Heart right ventricle (tissue), 16 donors: ENCODE results near the gene SLC16A3. TPM values are rescaled to one million over a fixed set of nuclear protein-coding genes. Genes with fewer than 3 reads are reported as not detected.
A peak's percentile ranks its signal among the peaks of the same experiment; 100 is the strongest.

Experiments
- ATAC-seq, 8 donors: fragments of 200-7000 bp; cut with Tn5 transposase; one replicate each; pipeline ENCODE4 v1.9.1; 2020; ENCODE audit warnings: mild to moderate bottlenecking in 8 of 8, moderate library complexity in 8 of 8, moderate number of reproducible peaks in 1 of 8
- DNase-seq, 2 donors: peaks; one replicate each; pipeline ENCODE4 v3.0.0-alpha.2; 2020
- H3K27ac ChIP-seq, 10 donors: fragments of 200-600 bp; sonication (generic) in 2 of 10; one replicate each; pipeline versions ENCODE4 v1.5.0 to v1.8.0; 2020 to 2022; ENCODE audit warnings: mild to moderate bottlenecking in 3 of 10
- H3K27me3 ChIP-seq, 7 donors: fragments of 200-600 bp; one replicate each; pipeline ENCODE4 v1.8.0; 2021 to 2022; ENCODE audit warnings: mild to moderate bottlenecking in 2 of 7
- H3K36me3 ChIP-seq, 9 donors: fragments of 200-600 bp; sonication (generic) in 1 of 9; one replicate each; pipeline versions ENCODE4 v1.5.0 to v1.8.0; 2020 to 2022; ENCODE audit warnings: mild to moderate bottlenecking in 2 of 9
- H3K4me1 ChIP-seq, 9 donors: fragments of 200-600 bp; sonication (generic) in 1 of 9; one replicate each; pipeline versions ENCODE4 v1.5.0 to v1.8.0; 2020 to 2022; ENCODE audit warnings: mild to moderate bottlenecking in 4 of 9
- H3K4me3 ChIP-seq, 10 donors: fragments of 200-600 bp; sonication (generic) in 2 of 10; one replicate each; pipeline versions ENCODE4 v1.5.0 to v1.8.0; 2020 to 2022; ENCODE audit warnings: mild to moderate bottlenecking in 7 of 10, moderate library complexity in 2 of 10
- H3K9me3 ChIP-seq, 11 donors: fragments of 200-600 bp in 10 of 11; sonication (generic) in 2 of 11; one replicate each; pipeline versions ENCODE4 v1.5.0 to v1.8.0; 2013 to 2022; ENCODE audit warnings: mild to moderate bottlenecking in 2 of 11, control low read depth in 1 of 11, moderate library complexity in 1 of 11
- WGBS, 2 donors: extraction: QIAGEN DNeasy Blood & Tissue Kit; methylation state at CpG; one replicate each; pipeline ENCODE4 v1.1.7; 2013; ENCODE audit warnings: inconsistent platforms in 1 of 2; 5-methylcytosine and 5-hydroxymethylcytosine counted together
- intact Hi-C, 10 donors: fragments of 100-400 bp; cut with DNase I; formaldehyde crosslinking; loops; one replicate each; pipeline versions ENCODE4 v1.11.1 to v1.14.2; 2022
- polyA plus RNA-seq, 2 donors: library from polyadenylated mRNA; stranded (reverse); fragments of 200-250 nt; gene quantifications; one replicate each; pipeline ENCODE4 v1.2.3, GENCODE V29; 2013
- total RNA-seq, 10 donors: library from RNA; stranded (reverse); fragmentation: NEBNext Ultra II Directional in 3 of 10; extraction: Animal tissue kit (Norgen Biotek cat#: 25700) in 3 of 10; gene quantifications; one replicate each; pipeline versions ENCODE4 v1.2.1 to v1.2.4, GENCODE V29; 2021 to 2023
- TF ChIP-seq, protein P1 (sequence below), 9 donors: fragments of 200-600 bp; sonication (generic) in 2 of 9; IDR thresholded peaks; one replicate each; pipeline versions ENCODE4 v1.5.0 to v1.8.0; 2021 to 2022; ENCODE audit warnings: antibody characterized with exemption in 9 of 9, mild to moderate bottlenecking in 5 of 9, moderate library complexity in 1 of 9
- donor health status: Arrhythmogenic right ventricular cardiomyopathy.
- donor health status: ischemic (EF 13 %, LVEDD 7.1; RV severe dilation, severe dysfunction).
- donor health status: healthy with polysubstance abuse.
- donor health status: DM: no; HTN: yes; CAD: no.
- donor health status: DM: no; HTN: no; CAD: no.
- donor health status: ischemic (EF 25% LVEDD 6.9; RV normal size, moderate dysfunction).
- donor health status: ischemic (EF 25% LVEDD 5.7; RV mildly dilated, moderate dysfunction).
- donor health status: healthy.
- donor health status: DM: yes; HTN: yes; CAD: no.
- donor health status: Ischemic cardiomyopathy.
- donor health status: ischemic (EF 35%, LVEDD 5.7; RV mildly dilated, moderate dysfunction).
- donor health status: nonischemic (EF 11% LVEDD 7.7; RV severe dilation, severe dysfunction).
- donor health status: DM: yes; HTN: yes; CAD: no.
- donor health status: PGD.
- donor health status: ischemic (EF 29% LVEDD 5.4; RV normal size, mild dysfunction).
- donor health status: nonischemic (EF 23%, LVEDD 6.1; RV moderate dilation, normal function).

The SLC16A3 gene
- total and polyA plus RNA-seq, 12 donors, result 4.8 to 65.3 (median 10.1) TPM

DNA sequence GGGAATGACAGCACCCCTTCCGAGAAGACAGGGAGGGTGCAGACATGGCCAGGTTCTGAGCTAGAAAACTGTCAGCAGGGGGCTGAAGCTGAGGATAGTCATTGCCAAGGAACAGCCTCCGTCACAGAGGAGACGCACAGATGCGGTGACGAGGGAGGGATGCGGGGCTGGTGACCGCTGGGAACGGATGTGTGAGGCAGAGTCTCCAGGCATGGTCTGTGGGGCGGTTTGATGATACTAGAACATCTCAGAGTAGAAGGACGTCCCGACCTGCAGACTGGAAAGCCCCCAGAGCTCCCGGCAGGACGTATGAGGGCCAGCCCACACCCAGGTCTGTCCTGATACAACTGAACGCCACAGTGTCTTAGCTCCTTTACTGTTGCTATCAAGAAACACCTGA is 46.5 kb downstream of the SLC16A3 start:
- peaks cover 0 to 22% (median 9%) of the 10 kb centered on the region in 9 donors for H3K36me3 ChIP-seq
- H3K27me3 ChIP-seq, result no peaks in the 10 kb centered on the region
- no peak overlapping the region for H3K27ac ChIP-seq
- 95 to 96% methylated on average over 14 of the region's 14 CpGs for WGBS, 2 donors
- no peaks in the 10 kb centered on the region for H3K9me3 ChIP-seq
- ATAC-seq (no peak), DNase-seq (no peak)
- intact Hi-C loops, result no loop called here
- no peak overlapping the region for H3K4me3 ChIP-seq
- TF ChIP-seq, protein P1, sequence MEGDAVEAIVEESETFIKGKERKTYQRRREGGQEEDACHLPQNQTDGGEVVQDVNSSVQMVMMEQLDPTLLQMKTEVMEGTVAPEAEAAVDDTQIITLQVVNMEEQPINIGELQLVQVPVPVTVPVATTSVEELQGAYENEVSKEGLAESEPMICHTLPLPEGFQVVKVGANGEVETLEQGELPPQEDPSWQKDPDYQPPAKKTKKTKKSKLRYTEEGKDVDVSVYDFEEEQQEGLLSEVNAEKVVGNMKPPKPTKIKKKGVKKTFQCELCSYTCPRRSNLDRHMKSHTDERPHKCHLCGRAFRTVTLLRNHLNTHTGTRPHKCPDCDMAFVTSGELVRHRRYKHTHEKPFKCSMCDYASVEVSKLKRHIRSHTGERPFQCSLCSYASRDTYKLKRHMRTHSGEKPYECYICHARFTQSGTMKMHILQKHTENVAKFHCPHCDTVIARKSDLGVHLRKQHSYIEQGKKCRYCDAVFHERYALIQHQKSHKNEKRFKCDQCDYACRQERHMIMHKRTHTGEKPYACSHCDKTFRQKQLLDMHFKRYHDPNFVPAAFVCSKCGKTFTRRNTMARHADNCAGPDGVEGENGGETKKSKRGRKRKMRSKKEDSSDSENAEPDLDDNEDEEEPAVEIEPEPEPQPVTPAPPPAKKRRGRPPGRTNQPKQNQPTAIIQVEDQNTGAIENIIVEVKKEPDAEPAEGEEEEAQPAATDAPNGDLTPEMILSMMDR (IDR thresholded peaks at IDR 0.05), result no peak
- peaks cover 9 to 46% (median 31%) of the 10 kb centered on the region in 9 donors for H3K4me1 ChIP-seq

DNA sequence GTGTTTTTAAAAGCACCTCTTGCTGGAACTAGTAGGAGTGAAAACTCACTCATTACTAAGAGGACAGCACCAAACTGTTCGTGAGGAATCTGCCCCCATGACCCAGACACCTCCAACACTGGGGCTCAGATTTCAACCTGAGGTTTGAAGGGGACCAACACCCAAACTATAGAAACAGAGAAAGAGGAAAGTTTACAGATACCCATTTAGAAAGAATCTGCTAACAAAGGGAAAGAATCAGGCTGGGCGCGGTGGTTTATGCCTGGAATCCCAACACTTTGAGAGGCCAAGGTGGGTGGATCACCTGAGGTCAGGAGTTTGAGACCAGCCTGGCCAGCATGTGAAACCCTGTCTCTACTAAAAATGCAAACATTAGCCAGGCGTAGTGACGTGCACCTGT is 48.1 kb downstream of the SLC16A3 start:
- H3K27ac ChIP-seq, result no peak overlapping the region
- peaks cover 0 to 6% (median 1%) of the 10 kb centered on the region in 9 donors for H3K36me3 ChIP-seq
- H3K4me1 ChIP-seq, result peaks cover 2 to 34% (median 15%) of the 10 kb centered on the region in 9 donors
- ATAC-seq (no peak), DNase-seq (no peak)
- H3K9me3 ChIP-seq, result no peaks in the 10 kb centered on the region
- H3K4me3 ChIP-seq, result no peak overlapping the region
- 94% methylated on average over 5 of the region's 5 CpGs for WGBS, 2 donors
- TF ChIP-seq, protein P1 (IDR thresholded peaks at IDR 0.05), result no peak
- H3K27me3 ChIP-seq, result no peaks in the 10 kb centered on the region
- intact Hi-C loops, result no loop called here

DNA sequence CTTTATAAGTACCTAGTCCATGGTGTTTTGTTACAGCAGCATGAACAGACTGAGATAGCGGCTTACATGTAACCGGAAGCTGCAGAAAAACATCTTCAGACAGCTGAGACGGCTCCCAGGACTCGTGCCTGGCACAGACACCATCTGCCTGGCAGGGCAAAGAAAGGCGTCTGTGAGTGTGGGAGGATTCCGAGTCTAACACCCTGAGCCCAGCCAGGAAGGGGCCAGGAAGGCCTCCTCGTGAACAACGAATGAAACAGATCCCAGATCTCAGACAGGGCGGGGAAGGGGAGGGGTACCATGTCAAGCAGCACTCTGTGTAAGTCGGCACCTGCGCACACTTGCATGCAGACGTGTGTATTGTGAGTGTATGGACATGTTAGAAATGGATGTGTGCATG is 49.0 kb downstream of the SLC16A3 start:
- no peak overlapping the region for H3K27ac ChIP-seq
- intact Hi-C loops, result no loop called here
- no peaks in the 10 kb centered on the region for H3K27me3 ChIP-seq
- H3K4me3 ChIP-seq, result no peak overlapping the region
- H3K36me3 ChIP-seq, result peaks cover 0 to 4% (median 0%) of the 10 kb centered on the region in 9 donors
- WGBS, 2 donors, result 73 to 79% methylated on average over 12 of the region's 12 CpGs
- TF ChIP-seq, protein P1 (IDR thresholded peaks at IDR 0.05), result no peak
- DNase-seq (no peak), ATAC-seq (no peak)
- peaks cover 0 to 36% (median 9%) of the 10 kb centered on the region in 9 donors for H3K4me1 ChIP-seq
- H3K9me3 ChIP-seq, result no peaks in the 10 kb centered on the region

DNA sequence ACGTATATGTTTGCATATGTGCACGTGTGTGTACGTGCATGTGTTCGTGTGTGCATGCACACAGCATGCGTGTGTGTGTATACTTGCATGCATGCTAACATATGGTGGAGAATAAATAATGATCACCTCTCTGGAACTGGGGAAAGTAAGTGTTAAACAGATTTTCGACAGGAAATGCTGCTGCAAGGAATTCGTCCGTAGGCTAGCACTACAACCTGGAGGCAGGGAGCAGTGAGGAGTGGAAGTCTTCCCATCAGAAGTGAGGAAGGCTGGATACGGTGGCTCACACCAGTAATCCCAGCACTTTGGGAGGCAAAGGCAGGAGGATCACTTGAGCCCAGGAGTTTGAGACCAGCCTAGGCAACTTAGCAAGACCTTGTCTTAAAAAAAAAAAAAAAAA is 49.5 kb downstream of the SLC16A3 start:
- Histone ChIP-seq H3K27me3 (no peaks in the 10 kb centered on the region), H3K4me1 (peaks cover 0 to 40% (median 9%) of the 10 kb centered on the region in 9 donors), H3K36me3 (peaks cover 0 to 4% (median 0%) of the 10 kb centered on the region in 9 donors), H3K27ac (peak overlapping the region in 1 of 10 donors; percentile 85), H3K9me3 (no peaks in the 10 kb centered on the region), H3K4me3 (no peak overlapping the region)
- TF ChIP-seq, protein P1 (IDR thresholded peaks at IDR 0.05), result no peak
- intact Hi-C loops, result no loop called here
- DNase-seq (no peak), ATAC-seq (no peak)
- WGBS, 2 donors, result 83 to 84% methylated on average over 9 of the region's 9 CpGs
